ENCODE data around the gene CCR5AS. TPM values are rescaled to one million over a fixed set of nuclear protein-coding genes. Genes with fewer than 3 reads are reported as not detected.

The CCR5AS gene

GRCh38 chr3:46314517-46314916, 92.3 kb downstream of the CCR5AS start:
- DNase-seq (ENCODE audit: low spot score), result no peak

Other genes starting within 250 kb of the CCR5AS start
- gene CCR1, start 198.8 kb downstream of the CCR5AS start, total RNA-seq, result 4.8 TPM
- not detected for gene CCR3, start 164.6 kb downstream of the CCR5AS start, total RNA-seq
- 4.1 TPM for gene CCR2, start 53.0 kb downstream of the CCR5AS start, total RNA-seq
- 3.9 TPM for gene CCR5, start 36.1 kb downstream of the CCR5AS start, total RNA-seq
- 9.1 TPM for gene CCRL2, start 193 bp upstream of the CCR5AS start, total RNA-seq
- gene LTF, start 57.8 kb upstream of the CCR5AS start, total RNA-seq, result 0.83 TPM
- not detected for gene RTP3, start 90.9 kb upstream of the CCR5AS start, total RNA-seq
- gene LRRC2, start 159.2 kb upstream of the CCR5AS start, total RNA-seq, result 1.9 TPM
- not detected for gene FAM240A, start 205.5 kb upstream of the CCR5AS start, total RNA-seq

All from mucosa of gallbladder (tissue), 1 donor.